ENCODE data around the gene CAP2.

Gene CAP2

DNA sequence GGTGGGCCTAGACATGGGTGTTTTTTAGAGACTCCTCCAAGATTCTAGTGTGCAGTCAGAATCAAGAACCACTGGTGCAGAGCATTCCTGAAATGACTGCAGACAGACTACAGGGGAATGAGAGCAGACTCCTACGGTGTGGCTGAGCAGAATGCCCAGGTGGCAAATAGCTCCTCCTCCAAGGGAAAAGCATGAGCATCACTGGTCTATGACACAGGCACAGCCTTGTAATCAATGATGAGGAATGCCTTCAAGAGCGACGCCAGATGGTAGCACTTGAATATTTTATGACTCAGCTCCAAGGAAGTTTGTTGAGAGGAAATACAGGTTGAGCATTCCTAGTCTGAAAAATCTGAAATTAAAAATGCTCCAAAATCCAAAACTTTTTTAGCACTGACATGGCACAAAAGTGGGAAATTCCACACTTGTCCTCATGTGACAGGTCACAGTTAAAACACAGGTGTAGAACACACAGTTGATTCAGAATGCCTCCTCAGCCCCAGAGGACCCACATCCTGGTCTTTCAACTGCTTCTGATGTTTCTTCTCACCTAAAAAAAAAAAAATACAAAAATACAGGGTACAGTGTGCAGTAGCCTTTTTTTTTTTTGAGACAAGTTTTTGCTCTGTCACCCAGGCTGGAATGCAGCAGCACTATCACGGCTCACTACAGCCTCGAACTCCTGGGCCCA lies 196.2 kb downstream of the CAP2 start:
- peak in 1 of 4 experiments; percentile 6 for DNase-seq

DNA sequence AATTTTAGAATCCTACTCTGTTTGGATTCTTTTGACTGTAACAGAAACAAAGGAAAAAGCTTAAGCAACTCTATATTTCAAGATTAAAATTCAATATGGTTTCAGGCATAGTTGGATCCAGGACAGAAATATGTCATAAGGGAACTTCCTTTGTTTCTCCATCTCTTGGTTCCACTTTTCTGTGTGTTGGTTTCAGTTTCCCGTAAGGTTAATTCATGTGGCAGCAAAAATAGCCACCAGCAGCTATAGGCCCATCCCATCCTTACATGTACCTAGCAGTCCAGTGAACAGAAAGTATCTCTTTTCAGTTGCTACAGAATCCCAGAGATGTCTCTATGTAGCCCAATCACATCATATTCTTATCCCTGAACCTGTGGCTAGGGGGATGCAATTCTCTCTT lies 197.9 kb downstream of the CAP2 start:
- DNase-seq = no peak

DNA sequence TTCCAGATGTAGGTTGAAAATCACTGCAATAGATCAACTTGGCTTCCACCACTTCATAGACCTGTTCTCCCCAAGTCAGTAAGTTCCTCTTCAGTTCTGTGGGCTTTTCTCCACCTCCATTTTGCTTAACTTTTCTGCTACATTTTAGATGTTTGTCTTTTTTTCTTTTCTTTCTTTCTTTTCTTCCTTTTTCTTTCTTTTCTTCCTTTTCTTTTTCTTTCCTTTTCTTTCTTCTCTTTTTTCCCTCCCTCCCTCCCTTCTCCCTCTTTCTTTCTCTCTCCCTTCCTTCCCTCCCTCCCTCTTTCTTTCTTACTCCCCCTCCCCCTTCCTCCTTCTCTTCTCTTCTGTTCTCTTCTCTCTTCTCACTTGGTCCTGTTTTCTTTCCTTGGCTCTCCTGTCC lies 199.9 kb downstream of the CAP2 start:
- no peak for DNase-seq

DNA sequence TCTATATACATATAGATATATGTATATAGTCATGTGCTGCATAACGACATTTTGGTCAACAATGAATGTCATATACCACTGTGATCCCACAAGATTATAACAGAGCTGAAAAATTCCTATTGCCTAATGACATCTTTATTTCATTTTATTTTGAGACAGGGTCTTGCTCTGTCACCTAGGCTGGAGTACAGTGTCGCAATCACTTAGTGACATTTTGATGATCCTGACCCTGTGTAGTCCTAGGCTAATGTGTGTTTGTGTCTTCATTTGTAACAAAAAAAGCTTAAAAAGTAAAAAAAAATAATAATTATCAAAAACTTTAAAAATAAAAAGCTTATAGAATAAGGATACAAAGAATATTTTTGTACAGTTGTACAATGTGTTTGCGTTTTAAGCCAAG lies 202.7 kb downstream of the CAP2 start:
- DNase-seq = no peak

DNA sequence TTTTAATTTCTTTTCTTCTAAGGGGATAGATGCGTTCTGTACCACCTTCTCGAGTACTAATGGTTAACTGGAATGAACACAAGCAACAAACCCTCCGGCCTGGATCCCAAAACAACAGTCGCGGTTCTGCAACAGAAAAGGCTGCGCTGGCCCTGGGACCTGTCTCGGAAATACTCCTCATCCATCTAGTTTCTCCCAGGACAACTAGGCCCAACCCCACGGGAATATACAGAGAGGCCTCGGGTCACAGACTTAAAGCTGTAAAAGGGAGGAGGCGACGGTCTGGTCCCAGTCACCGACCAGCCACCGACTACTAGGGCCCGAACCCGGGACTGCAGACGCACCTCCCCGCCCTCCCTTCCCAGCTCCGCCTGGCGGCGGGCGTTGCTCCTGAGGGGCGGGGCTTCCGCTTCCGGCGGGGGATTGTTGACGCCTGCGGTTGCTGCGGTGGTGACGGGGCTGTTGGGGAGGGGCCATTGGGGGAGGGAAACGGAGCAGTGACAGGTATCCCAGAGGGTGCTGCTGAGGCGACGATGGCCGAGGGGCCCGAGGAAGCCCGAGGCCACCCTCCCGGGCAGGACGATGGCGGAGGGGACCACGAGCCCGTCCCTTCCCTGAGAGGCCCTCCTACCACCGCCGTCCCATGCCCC lies 206.6 kb downstream of the CAP2 start, which contains the start of gene FAM8A1:
Gene FAM8A1 (plus strand): TSS at position 426 of the 650 bp plus-strand sequence. CDS start 108 bp downstream, at position 534.
- DNase-seq = peak; percentile 88 to 95 (median 92)

DNA sequence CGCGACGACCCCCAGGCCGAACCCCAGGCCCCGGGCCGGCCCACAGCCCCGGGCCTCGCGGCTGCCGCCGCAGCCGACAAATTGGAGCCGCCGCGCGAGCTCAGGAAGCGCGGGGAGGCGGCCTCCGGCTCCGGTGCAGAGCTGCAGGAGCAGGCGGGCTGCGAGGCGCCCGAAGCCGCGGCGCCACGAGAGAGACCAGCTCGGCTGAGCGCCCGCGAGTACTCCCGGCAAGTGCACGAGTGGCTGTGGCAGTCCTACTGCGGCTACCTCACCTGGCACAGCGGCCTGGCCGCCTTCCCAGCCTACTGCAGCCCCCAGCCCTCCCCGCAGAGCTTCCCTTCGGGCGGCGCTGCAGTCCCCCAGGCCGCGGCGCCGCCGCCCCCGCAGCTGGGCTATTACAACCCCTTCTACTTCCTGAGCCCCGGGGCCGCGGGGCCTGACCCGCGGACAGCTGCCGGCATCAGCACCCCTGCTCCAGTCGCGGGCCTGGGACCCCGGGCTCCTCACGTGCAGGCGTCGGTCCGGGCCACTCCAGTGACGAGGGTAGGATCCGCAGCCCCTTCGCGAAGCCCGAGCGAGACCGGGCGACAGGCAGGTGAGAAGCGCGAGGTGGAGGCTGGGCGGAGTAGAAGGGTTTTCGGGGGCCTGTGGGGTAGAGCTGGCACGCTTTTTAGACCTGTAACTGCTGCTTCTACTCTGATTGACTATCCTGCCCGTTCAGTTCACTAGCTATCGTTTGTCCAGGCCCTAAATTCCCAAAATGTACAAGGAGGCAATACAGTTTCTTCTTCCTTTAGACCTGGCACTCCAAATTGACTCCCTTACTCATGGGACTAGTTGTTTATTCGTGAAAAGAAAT lies 207.4 kb downstream of the CAP2 start:
- peak in 3 of 4 experiments; percentile 27 to 58 (median 34) for DNase-seq

DNA sequence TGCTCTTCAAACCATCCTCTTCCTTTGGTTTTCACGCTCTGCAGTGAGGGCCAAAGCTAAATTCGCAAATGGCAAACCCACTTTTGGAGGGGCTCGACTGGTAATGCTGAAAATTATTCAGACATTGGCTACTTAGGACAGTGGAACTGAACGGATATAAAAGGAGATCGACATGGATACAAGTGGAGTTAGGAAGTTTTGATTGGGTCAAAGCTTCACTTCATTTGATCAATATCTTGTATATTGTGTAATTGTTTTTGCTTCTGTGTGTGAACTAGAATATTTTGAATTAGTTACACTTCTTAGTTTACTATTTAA lies 207.9 kb downstream of the CAP2 start:
- no peak for DNase-seq

DNA sequence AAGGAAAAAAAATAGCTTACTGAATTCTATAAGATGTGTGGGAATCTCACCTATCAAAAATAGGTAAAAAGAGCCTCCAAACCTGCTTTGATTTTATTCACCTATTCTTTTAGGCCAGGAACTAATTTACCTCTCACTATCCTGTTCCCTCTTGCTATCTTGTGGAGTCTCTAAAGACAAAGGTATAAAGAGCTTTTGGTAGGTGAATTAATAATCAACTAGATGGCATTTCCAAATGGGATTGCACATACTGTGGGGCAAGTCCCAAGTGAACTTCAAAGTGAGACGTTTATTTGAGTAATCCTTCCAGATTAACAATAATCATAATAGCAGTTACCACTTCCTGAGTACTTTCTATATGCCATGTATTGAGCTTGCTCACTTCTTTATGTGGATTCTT lies 209.5 kb downstream of the CAP2 start:
- DNase-seq = no peak

DNA sequence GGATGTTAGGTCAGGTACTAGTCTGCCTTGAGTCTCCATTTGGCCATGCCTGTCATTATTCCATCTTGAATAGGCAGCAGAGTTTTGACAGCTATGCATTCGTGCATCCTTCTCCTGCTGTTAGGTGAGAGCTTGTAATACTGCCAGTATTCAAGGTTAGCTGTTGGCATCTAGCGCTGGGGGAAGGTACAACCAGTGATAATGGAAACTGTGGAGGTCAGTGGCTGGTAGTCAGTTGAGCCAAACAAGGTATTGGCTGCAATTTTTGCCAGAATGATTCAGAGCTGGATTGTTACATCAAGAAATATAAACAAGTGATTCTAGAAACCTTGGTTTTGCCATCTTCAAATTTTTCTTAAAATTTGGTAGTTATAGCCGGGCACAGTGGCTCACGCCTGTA lies 213.2 kb downstream of the CAP2 start:
- DNase-seq = no peak

All from activated naive CD4-positive, alpha-beta T cell (primary cell).